ENCODE results near the gene BEST2. TPM values are rescaled to one million over a fixed set of nuclear protein-coding genes. Genes with fewer than 3 reads are reported as not detected.

The BEST2 gene
- total and polyA plus RNA-seq, 2 of the 4 experiments (the other 2 are of a cell fraction) = not detected

DNA sequence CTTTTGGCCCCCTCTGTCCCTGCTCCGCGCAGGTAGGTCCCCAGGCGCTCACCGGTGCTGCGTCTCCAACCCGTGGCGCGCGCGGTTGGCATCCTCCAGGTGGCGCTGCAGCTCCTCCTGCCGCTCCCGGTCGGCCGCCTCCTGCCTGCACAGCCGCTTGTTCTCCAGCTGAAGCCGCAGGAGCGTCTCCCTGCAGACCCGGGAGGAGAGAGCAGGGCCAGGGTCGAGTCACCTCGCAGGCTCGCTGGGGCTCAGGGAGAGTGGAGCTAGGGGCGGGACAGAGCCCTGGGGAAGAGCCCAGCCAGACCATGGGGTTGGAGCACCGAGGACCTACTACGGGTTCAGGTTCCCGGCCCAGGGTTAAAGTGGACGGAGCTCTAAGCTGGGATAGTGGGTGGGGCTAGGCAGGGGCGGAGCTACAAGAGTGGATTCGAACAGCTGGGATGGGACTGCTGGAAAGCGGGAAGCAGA, 14.5 kb downstream of the BEST2 start:
- Histone ChIP-seq H3K4me2 (ENCODE audit: low read depth, low read length) (peak overlapping the region; percentile 98), H3K4ac (ENCODE audit: low read depth, low read length) (no peak overlapping the region), H2BK20ac (ENCODE audit: low read depth, low read length) (no peak overlapping the region), H2BK15ac (ENCODE audit: low read depth, low read length) (no peak overlapping the region), H2AFZ (replicated peaks; ENCODE audit: low read length, poor library complexity) (peak overlapping the region; percentile 98), H3K56ac (ENCODE audit: extremely low read depth, insufficient read depth, low read length) (no peak overlapping the region), H3K79me1 (ENCODE audit: low read depth in 1 of 2, low read length in 2 of 2) (no peaks in the 10 kb centered on the region), H3K4me3 (ENCODE audit: insufficient read depth, low read depth, low read length) (peak overlapping the region; percentile 84), H4K91ac (ENCODE audit: insufficient read depth, low read depth, low read length) (no peak overlapping the region), H3K9me3 (ENCODE audit: control insufficient read depth, insufficient read depth, low read length) (no peaks in the 10 kb centered on the region), H4K8ac (ENCODE audit: low read depth in 2 of 2, low read length in 2 of 2) (no peak overlapping the region), H2BK120ac (ENCODE audit: low read depth, low read length) (no peak overlapping the region), H3K27ac (ENCODE audit: insufficient read depth, low read length) (no peak overlapping the region; the same call in 1 of the 2 replicates), H2AK9ac (replicated peaks; ENCODE audit: low read depth, low read length, poor library complexity) (no peak overlapping the region), H3K27me3 (ENCODE audit: control insufficient read depth, insufficient read depth, low read length) (no peaks in the 10 kb centered on the region), H3K14ac (replicated peaks; ENCODE audit: low read depth, low read length) (no peak overlapping the region), H3K9me1 (ENCODE audit: insufficient read depth, low read length) (no peaks in the 10 kb centered on the region), H3K4me1 (ENCODE audit: control insufficient read depth, insufficient read depth, low read length) (no peaks in the 10 kb centered on the region), H3K18ac (ENCODE audit: low read depth, low read length) (no peak overlapping the region), H3K9ac (ENCODE audit: low read depth, low read length) (peak overlapping the region; percentile 55), H3K23ac (ENCODE audit: low read depth, low read length) (no peak overlapping the region), H3K36me3 (ENCODE audit: control insufficient read depth, insufficient read depth, low read length) (peaks cover 9% of the 10 kb centered on the region), H2AK5ac (ENCODE audit: low read depth, low read length) (no peak overlapping the region), H4K5ac (ENCODE audit: low read depth, low read length) (no peak overlapping the region), H2BK5ac (ENCODE audit: low read depth, low read length, poor library complexity, severe bottlenecking) (no peak overlapping the region), H4K20me1 (ENCODE audit: insufficient read depth, low read length) (peaks cover 5% of the 10 kb centered on the region; the same call in 1 of the 2 replicates)
- intact Hi-C loops (cut with micrococcal nuclease) = loop anchor here (1.0 to 2.0 kb wide), 2 partner anchors 30 to 81 kb away; no protein-coding TSS in a partner anchor
- peak; percentile 99 for ATAC-seq (ENCODE audit: low read depth)
- peak; percentile 73 for DNase-seq
- TF ChIP-seq MAZ (IDR thresholded peaks at IDR 0.05; ENCODE audit: borderline replicate concordance, low read depth, low read length) (no peak), RAD21 (IDR thresholded peaks at IDR 0.05; ENCODE audit: low read length) (peak; percentile 87), SMC3 (IDR thresholded peaks at IDR 0.05; ENCODE audit: low read depth, low read length) (peak; percentile 89)
- TF ChIP-seq, protein P1, sequence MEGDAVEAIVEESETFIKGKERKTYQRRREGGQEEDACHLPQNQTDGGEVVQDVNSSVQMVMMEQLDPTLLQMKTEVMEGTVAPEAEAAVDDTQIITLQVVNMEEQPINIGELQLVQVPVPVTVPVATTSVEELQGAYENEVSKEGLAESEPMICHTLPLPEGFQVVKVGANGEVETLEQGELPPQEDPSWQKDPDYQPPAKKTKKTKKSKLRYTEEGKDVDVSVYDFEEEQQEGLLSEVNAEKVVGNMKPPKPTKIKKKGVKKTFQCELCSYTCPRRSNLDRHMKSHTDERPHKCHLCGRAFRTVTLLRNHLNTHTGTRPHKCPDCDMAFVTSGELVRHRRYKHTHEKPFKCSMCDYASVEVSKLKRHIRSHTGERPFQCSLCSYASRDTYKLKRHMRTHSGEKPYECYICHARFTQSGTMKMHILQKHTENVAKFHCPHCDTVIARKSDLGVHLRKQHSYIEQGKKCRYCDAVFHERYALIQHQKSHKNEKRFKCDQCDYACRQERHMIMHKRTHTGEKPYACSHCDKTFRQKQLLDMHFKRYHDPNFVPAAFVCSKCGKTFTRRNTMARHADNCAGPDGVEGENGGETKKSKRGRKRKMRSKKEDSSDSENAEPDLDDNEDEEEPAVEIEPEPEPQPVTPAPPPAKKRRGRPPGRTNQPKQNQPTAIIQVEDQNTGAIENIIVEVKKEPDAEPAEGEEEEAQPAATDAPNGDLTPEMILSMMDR (conservative IDR thresholded peaks at IDR 0.05; ENCODE audit: low read depth, low read length) = peak; percentile 93
- dilution Hi-C loops (cut with HindIII; ENCODE audit: low sequenced_read_pairs, unreplicated experiment) = no loop called here
- 0% methylated on average over 24 of the region's 30 CpGs; no CpG with 5 or more reads in 1 of the 2 experiments for WGBS, 2 experiments (ENCODE audit: extremely low coverage in 2 of 2, insufficient read length in 1 of 2)
- POLR2A ChIA-PET (ENCODE audit: unreplicated experiment) = interaction anchor here (0.6 to 1.0 kb wide), 2 partner anchors 26 to 29 kb away, joined by 3 to 5 read pairs; no protein-coding TSS in a partner anchor
- no TSS peak for BruUV-seq (replicated peaks)
- in situ Hi-C loops (cut with MboI; ENCODE audit: low sequenced_read_pairs) = loop anchor here (5.0 kb wide), 1 partner anchor 36 kb away; the partner anchor contains the start of genes PRDX2 and THSD8
- CTCF ChIA-PET = interaction anchor here (0.6 to 2.5 kb wide), 18 partner anchors 8 to 153 kb away, joined by 3 to 35 read pairs (median 4); partner anchors contain the start of genes JUNB and SYCE2
